K562 (cell line): Measurements from ENCODE around the gene GCNT2. TPM values are rescaled to one million over a fixed set of nuclear protein-coding genes. Genes with fewer than 3 reads are reported as not detected.
A peak's percentile ranks its signal among the peaks of the same experiment; 100 is the strongest.

Source experiments
- CC2D1A ChIP-seq: fragments of 450-650 bp; IDR thresholded peaks from 2 replicates; pipeline ENCODE4 v1.6.1; 2017; ENCODE audit warnings: mild to moderate bottlenecking
- GATA2 ChIP-seq: sonication (generic); formaldehyde crosslinking; IDR thresholded peaks from 2 replicates; pipeline ENCODE4 v1.4.0; 2020; ENCODE audit warnings: mild to moderate bottlenecking, missing genetic modification reagents
- LEF1 ChIP-seq: fragments of 450-650 bp; IDR thresholded peaks from 2 replicates; pipeline ENCODE4 v1.6.1; 2016; ENCODE audit warnings: mild to moderate bottlenecking
- MAFF ChIP-seq: IDR thresholded peaks from 2 replicates; pipeline ENCODE4 v1.6.1; 2012; ENCODE audit warnings: low read length, improper control_type of control experiment
- SETDB1 ChIP-seq: IDR thresholded peaks from one replicate; pipeline ENCODE4 v1.6.1; 2012; ENCODE audit warnings: low read length, control low read depth, inconsistent platforms
- polyA plus RNA-seq, 8 experiments: library from polyadenylated mRNA; depleted of rRNA in 4 of 8; stranded (reverse) in 5 of 8; unstranded in 3 of 8; fragments of >200 nt; fragmentation: Nextera tagmentation in 2 of 8; fragmentation: Illumina TruSeq in 1 of 8; extraction: Ambion mirVana in 2 of 8; extraction: Trizol in 1 of 8; gene quantifications; 2 replicates each; pipeline versions ENCODE4 v1.2.1 to v1.2.3, GENCODE V29; 2011 to 2014; ENCODE audit warnings: inconsistent platforms in 1 of 8, missing spikeins in 1 of 8
- total RNA-seq, 7 experiments: library from RNA; depleted of rRNA in 6 of 7; stranded (reverse); fragments of >200 nt in 6 of 7; fragmentation: Illumina TruSeq in 2 of 7; extraction: Trizol in 2 of 7; gene quantifications; 2 replicates each; pipeline versions ENCODE4 v1.2.1 to v1.2.3, GENCODE V29; 2011 to 2021; ENCODE audit warnings: low replicate concordance in 1 of 7
- TF ChIP-seq, protein P1 (sequence below), 2 experiments: fragments of 450-650 bp; conservative IDR thresholded peaks; 2 replicates each; pipeline ENCODE4 v1.6.1; 2017; ENCODE audit warnings: mild to moderate bottlenecking in 2 of 2, moderate library complexity in 2 of 2
- TF ChIP-seq, protein P2 (sequence below): sonication (generic); formaldehyde crosslinking; IDR thresholded peaks from 2 replicates; pipeline ENCODE4 v1.8.1; 2022; ENCODE audit warnings: missing genetic modification reagents
- TF ChIP-seq, protein P3 (sequence below), 2 experiments: fragments of 450-650 bp in 1 of 2; sonication (generic) in 1 of 2; formaldehyde crosslinking in 1 of 2; IDR thresholded peaks; 2 replicates each; pipeline versions ENCODE4 v1.7.1 to v1.9.0; 2016 to 2022; ENCODE audit warnings: inconsistent platforms in 1 of 2, mild to moderate bottlenecking in 1 of 2, missing genetic modification reagents in 1 of 2
- TF ChIP-seq, protein P4 (sequence below): sonication (generic); formaldehyde crosslinking; IDR thresholded peaks from 2 replicates; pipeline ENCODE4 v1.8.0; 2022; ENCODE audit warnings: missing genetic modification reagents, mild to moderate bottlenecking, borderline replicate concordance
- TF ChIP-seq, protein P5 (sequence below): fragments of 450-650 bp; IDR thresholded peaks from 2 replicates; pipeline ENCODE4 v1.6.1; 2016

The GCNT2 gene
- total and polyA plus RNA-seq, 9 of the 15 experiments (the other 6 are each of a cell fraction or from before 2014, with no cell fraction given): 0.78 to 2.6 (median 1.6) TPM

DNA sequence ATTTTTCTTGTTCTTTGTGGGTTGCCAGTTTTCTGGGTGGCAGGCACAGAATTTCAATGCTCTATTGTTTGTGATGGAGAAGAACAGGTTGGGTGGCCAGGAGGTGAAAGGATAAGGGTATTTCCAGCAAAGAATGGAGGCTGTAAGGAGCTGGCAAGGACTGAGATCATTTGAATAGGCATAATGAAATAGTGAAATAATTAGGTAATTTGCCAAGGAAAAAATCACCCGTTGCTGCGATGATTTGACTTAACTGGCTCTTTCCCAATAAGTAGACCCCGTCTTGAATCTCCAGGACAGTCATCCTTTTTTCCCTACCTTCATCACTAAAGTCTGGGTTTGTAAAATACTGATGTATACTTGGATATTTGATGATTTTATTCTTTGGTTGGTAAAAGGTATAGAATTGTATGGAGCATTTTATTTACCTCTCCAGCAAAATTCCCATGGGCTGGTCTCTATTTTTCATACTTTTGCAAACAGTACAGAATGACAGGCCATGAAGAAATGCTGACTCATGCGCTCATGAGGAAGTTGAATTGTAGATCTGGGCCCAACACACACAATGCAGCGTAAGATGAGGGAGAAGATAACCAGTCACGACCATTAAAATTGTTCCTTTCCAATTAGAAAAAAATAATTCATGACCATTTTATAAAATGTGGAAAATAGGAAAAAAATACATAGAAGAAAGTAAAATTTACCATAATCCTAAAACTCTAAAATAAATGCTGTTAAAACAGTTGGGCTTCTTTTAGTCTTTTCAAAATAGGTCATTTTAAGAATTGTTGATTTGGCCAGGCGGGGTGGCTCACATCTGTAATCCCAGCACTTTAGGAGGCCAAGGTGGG, 2.4 kb upstream of the GCNT2 start (continued):
- TF ChIP-seq, protein P1, sequence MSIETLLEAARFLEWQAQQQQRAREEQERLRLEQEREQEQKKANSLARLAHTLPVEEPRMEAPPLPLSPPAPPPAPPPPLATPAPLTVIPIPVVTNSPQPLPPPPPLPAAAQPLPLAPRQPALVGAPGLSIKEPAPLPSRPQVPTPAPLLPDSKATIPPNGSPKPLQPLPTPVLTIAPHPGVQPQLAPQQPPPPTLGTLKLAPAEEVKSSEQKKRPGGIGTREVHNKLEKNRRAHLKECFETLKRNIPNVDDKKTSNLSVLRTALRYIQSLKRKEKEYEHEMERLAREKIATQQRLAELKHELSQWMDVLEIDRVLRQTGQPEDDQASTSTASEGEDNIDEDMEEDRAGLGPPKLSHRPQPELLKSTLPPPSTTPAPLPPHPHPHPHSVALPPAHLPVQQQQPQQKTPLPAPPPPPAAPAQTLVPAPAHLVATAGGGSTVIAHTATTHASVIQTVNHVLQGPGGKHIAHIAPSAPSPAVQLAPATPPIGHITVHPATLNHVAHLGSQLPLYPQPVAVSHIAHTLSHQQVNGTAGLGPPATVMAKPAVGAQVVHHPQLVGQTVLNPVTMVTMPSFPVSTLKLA (conservative IDR thresholded peaks at IDR 0.05): peak; percentile 63 to 78; a peak in 3 of 4 replicates
- TF ChIP-seq CC2D1A: 0 out of 2 replicates have a peak, but pooled peaks have one; percentile 21
- TF ChIP-seq LEF1: peak; percentile 90
- TF ChIP-seq, protein P2, sequence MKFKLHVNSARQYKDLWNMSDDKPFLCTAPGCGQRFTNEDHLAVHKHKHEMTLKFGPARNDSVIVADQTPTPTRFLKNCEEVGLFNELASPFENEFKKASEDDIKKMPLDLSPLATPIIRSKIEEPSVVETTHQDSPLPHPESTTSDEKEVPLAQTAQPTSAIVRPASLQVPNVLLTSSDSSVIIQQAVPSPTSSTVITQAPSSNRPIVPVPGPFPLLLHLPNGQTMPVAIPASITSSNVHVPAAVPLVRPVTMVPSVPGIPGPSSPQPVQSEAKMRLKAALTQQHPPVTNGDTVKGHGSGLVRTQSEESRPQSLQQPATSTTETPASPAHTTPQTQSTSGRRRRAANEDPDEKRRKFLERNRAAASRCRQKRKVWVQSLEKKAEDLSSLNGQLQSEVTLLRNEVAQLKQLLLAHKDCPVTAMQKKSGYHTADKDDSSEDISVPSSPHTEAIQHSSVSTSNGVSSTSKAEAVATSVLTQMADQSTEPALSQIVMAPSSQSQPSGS (CRISPR knock-in tag): no peak
- TF ChIP-seq, protein P3, sequence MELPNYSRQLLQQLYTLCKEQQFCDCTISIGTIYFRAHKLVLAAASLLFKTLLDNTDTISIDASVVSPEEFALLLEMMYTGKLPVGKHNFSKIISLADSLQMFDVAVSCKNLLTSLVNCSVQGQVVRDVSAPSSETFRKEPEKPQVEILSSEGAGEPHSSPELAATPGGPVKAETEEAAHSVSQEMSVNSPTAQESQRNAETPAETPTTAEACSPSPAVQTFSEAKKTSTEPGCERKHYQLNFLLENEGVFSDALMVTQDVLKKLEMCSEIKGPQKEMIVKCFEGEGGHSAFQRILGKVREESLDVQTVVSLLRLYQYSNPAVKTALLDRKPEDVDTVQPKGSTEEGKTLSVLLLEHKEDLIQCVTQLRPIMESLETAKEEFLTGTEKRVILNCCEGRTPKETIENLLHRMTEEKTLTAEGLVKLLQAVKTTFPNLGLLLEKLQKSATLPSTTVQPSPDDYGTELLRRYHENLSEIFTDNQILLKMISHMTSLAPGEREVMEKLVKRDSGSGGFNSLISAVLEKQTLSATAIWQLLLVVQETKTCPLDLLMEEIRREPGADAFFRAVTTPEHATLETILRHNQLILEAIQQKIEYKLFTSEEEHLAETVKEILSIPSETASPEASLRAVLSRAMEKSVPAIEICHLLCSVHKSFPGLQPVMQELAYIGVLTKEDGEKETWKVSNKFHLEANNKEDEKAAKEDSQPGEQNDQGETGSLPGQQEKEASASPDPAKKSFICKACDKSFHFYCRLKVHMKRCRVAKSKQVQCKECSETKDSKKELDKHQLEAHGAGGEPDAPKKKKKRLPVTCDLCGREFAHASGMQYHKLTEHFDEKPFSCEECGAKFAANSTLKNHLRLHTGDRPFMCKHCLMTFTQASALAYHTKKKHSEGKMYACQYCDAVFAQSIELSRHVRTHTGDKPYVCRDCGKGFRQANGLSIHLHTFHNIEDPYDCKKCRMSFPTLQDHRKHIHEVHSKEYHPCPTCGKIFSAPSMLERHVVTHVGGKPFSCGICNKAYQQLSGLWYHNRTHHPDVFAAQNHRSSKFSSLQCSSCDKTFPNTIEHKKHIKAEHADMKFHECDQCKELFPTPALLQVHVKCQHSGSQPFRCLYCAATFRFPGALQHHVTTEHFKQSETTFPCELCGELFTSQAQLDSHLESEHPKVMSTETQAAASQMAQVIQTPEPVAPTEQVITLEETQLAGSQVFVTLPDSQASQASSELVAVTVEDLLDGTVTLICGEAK (IDR thresholded peaks at IDR 0.05): no peak
- TF ChIP-seq, protein P3 (CRISPR knock-in tag; IDR thresholded peaks at IDR 0.05): no peak
- TF ChIP-seq SETDB1: no peak
- TF ChIP-seq, protein P4, sequence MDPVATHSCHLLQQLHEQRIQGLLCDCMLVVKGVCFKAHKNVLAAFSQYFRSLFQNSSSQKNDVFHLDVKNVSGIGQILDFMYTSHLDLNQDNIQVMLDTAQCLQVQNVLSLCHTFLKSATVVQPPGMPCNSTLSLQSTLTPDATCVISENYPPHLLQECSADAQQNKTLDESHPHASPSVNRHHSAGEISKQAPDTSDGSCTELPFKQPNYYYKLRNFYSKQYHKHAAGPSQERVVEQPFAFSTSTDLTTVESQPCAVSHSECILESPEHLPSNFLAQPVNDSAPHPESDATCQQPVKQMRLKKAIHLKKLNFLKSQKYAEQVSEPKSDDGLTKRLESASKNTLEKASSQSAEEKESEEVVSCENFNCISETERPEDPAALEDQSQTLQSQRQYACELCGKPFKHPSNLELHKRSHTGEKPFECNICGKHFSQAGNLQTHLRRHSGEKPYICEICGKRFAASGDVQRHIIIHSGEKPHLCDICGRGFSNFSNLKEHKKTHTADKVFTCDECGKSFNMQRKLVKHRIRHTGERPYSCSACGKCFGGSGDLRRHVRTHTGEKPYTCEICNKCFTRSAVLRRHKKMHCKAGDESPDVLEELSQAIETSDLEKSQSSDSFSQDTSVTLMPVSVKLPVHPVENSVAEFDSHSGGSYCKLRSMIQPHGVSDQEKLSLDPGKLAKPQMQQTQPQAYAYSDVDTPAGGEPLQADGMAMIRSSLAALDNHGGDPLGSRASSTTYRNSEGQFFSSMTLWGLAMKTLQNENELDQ (CRISPR knock-in tag): no peak
- TF ChIP-seq, protein P5, sequence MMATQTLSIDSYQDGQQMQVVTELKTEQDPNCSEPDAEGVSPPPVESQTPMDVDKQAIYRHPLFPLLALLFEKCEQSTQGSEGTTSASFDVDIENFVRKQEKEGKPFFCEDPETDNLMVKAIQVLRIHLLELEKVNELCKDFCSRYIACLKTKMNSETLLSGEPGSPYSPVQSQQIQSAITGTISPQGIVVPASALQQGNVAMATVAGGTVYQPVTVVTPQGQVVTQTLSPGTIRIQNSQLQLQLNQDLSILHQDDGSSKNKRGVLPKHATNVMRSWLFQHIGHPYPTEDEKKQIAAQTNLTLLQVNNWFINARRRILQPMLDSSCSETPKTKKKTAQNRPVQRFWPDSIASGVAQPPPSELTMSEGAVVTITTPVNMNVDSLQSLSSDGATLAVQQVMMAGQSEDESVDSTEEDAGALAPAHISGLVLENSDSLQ: peak; percentile 89
- peak; percentile 100 for TF ChIP-seq MAFF
- TF ChIP-seq GATA2: peak; percentile 95
